GM19351 (cell line): ENCODE data around the gene UBAC2.

ENCODE experiments used
- ATAC-seq: cut with Tn5 transposase; IDR thresholded peaks from one replicate; pipeline ENCODE4 v1.9.1; 2021; ENCODE audit warnings: mild to moderate bottlenecking, moderate library complexity; ENCODE audit not compliant: unreplicated experiment

Gene UBAC2

GRCh38 chr13:99307648-99308339 is 107.1 kb downstream of the UBAC2 start:
- peak; percentile 48 for ATAC-seq

- no peak for ATAC-seq
Measured at GRCh38 chr13:99308471-99309087, 107.9 kb downstream of the UBAC2 start.

- ATAC-seq = peak; percentile 45
Measured at GRCh38 chr13:99310382-99311031, 109.9 kb downstream of the UBAC2 start.

- no peak for ATAC-seq
Measured at GRCh38 chr13:99311137-99311536, 110.5 kb downstream of the UBAC2 start.

- ATAC-seq = no peak
Measured at GRCh38 chr13:99311748-99312492, 111.3 kb downstream of the UBAC2 start.

GRCh38 chr13:99312493-99312883 is 111.8 kb downstream of the UBAC2 start:
- ATAC-seq = no peak

- no peak for ATAC-seq
Measured at GRCh38 chr13:99313501-99313900, 112.8 kb downstream of the UBAC2 start.

DNA sequence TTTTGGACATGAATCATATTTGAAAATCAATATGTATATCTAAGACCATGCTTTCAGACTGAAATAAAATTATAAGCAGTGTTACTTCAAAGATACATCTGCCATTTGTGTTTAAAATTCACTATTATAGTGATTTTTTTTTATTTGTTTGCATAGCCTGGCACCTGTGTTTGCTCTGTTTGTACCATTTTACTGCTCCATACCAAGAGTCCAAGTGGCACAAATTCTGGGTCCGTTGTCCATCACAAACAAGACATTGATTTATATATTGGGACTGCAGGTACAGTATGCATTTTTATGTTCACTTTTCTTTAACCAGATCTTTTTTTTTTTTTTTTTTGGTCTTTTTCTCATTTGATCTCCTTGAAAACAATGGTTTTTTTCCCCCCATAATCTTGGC is 113.3 kb downstream of the UBAC2 start:
- no peak for ATAC-seq

DNA sequence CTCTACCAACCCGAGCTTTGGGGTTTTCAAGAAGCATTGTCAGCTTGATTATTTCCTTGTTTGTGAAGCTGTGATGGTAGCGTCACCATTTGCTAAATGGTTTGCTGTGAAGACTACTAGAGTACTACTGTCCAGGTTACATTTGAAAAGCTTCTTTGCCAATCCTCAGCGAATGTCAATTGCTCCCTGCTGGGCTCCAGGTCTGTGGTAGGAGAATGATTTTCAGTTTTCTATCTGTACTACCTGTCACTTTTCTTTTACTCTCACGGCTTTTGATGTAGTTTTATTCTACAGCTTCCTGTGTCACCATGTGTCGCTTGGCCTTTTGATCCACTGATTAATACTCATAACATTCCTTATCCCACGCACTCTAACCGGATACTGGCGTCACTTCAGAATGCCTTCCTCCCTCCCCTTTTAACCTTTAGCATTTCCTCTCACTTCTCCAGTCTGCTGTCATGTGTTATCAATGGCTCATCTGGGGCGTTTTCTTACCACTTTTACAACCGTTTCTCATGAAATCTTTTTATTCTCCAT is 114.1 kb downstream of the UBAC2 start:
- no peak for ATAC-seq

DNA sequence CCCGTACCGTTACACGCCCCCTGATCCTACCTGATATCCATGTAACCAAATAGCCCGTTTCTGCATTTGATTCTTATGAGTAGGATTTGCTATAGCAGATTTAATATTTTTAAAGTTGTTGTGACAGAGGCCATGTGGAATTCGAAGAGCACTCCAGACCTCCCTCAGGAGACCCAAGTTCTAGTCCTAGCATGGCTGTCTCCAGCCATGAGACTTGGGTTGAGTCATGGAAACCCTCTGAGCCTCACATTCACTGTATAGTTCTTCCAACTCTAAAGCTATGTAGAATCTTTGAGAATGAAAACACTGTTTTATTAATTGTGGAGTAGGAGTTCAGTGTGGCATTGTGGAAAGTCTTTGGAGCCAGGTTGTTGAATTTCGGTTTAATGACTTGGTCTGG is 114.5 kb downstream of the UBAC2 start:
- no peak for ATAC-seq

GRCh38 chr13:99316224-99316623 is 115.6 kb downstream of the UBAC2 start:
- no peak for ATAC-seq

DNA sequence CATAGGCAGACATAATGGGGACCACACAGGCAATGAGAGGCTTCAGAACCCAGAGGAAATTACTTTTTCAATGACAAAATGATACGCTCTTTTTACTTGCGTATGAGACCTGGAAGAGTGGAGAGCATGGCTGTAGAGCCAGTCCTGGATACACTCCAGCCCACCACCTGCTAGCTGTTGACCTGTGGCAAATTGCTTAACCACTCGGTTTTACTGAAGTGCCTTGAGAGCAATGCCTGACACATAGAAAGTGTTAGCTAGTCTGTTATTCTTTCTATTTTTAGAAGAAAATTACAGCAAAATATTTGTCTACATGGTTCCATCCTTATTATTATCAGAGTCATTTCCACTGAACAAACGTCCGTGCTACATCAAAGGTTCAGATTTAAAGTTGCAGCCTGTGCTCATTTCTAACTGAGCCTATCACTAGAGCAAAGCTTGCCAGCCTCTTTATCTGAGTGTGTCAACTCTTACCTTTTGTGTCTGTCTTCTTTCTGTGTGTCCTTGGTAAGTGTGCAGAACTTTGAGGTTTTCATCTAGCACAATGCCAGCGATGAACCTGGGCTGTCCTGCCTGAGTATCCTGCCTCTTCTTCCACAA is 116.1 kb downstream of the UBAC2 start:
- ATAC-seq = no peak

- no peak for ATAC-seq
Measured at GRCh38 chr13:99320693-99321481, 120.2 kb downstream of the UBAC2 start.

- ATAC-seq = no peak
Measured at GRCh38 chr13:99321709-99322108, 121.1 kb downstream of the UBAC2 start.

- peak; percentile 90 for ATAC-seq
Measured at GRCh38 chr13:99322297-99323103, 121.8 kb downstream of the UBAC2 start.

GRCh38 chr13:99323488-99323887 is 122.8 kb downstream of the UBAC2 start:
- ATAC-seq = no peak

DNA sequence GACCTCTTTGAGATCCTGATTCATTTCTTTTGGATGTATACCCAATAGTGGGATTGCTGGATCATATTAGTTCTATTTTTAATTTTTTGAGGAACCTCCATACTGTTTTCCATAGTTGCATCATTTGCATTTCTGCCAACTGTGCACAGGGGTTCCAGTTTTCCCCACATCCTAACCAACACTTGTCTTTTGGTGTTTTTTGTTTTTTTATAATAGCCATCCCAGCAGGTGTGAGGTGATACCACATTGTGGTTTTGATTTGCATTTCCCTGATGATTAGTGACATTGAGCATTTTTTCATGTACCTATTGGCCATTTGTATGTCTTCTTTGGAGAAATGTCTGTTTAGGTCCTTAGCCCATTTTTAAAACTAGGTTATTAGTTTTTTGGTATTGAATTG is 125.4 kb downstream of the UBAC2 start:
- ATAC-seq = no peak

DNA sequence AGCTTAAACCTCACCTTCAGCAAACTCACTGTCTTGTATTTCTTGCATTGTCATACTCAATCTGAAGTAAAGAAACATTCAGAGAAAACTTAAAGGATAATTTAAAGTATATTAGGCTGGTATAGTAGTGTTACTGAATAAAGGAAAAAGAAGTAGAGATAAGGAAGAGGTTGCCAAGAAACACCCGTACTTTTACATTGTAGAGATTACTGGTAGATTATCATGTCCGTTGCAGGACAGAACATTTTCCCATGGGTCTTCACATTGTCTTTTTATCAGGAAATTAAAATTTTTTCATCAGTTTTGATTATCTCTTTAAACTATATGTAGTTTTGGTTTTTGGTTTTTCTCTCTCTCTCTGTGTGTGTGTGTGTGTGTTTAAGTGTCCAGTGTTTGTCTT is 126.5 kb downstream of the UBAC2 start:
- no peak for ATAC-seq

DNA sequence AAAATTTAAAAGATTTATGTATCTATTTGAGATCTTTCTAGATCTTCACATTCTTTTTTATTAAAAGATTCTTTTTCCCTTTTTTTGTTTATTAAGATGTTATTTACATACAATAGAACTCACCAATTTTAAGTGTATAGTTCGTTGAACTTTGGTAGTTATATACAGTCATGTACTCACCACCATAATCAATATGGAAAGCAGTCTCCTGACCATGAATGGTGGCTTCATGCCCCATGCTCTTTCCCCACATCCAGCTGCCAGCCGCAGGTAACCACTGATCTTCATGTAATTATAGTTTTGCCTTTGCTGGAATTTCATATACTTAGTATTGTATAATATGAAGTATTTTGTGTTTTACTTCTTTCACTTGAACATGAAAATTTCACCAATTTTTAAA is 127.1 kb downstream of the UBAC2 start:
- no peak for ATAC-seq
